T-helper 2 cell (primary cell): ENCODE data around the gene TAS2R50.

Experiments
- DNase-seq, 5 experiments: peaks; one replicate each; pipeline versions ENCODE4 v3.0.0 to v3.0.0-alpha.2; 2012 to 2022

TAS2R50 gene

DNA sequence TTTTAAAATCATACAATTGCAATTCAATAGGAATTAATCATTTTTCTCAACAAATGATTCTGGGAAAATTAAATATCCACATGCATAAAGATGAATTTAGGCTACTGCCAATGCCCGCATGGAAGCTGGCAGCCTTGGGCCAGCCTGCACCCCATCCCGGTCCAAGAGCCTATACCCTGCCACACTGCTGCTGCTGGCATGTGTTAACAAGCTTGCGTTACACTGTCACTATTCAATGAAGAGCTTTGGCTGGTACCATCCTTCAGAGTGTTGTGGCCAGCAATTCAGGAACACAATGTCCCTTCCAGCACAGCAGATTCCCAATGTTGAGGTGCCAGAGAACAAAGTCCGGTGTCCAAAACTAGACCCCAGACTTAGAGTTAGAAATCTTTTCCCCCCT, 34.1 kb downstream of the TAS2R50 start:
- no peak for DNase-seq

DNA sequence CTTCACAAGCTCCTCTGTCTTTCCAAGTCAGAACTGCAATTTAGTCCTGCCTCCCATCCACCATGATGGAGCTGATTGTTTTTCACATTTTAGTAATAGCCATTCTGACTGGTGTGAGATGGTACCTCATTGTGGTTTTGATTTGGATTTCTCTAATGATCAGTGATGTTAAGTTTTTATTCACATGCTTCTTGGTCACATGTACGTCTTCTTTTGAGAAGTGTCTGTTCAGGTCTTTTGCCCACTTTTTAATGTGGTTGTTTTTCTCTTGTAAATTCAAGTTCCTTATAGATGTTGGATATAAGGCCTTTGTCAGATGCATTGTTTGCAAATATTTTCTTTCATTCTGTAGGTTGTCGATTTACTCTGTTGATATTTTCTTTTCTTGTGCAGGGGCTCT, 43.5 kb downstream of the TAS2R50 start:
- no peak for DNase-seq

DNA sequence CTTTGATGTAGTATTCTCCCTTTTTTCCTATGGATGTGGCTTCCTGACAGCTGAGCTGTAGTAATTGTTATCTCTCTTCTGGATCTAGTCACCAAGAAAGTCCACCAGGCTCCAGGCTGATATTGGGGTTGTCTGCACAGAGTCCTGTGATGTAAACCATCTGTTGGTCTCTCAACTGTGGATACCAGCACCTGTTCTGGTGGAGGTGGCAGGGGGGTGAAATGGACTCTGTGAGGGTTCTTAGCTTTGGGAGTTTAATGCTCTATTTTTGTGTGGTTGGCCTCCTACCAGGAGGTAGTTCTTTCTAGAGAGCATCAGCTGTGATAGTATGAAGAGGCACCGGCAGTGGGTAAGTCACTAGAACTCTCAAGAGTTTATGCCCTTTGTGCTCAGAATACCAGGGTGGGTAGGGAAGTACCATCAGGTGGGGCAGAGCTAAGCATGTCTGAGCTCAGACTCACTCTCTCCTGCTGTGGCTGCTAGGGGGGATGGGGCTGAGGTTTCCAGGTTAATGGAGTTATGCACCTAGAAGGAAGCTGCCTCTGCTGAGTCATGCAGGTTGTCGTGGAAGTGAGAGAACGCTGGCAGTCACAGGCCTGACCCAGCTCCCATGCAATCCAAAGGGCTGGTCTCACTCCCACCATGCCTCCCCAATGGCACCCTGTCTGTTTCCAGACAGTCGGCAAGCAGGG, 44.6 kb downstream of the TAS2R50 start:
- DNase-seq: no peak

- DNase-seq: no peak
These were observed 45.3 kb downstream of the TAS2R50 start for GRCh38 chr12:10941369-10941768.

- DNase-seq: no peak
These were observed 46.3 kb downstream of the TAS2R50 start for GRCh38 chr12:10940389-10940788.

- no peak for DNase-seq
These were observed 47.5 kb downstream of the TAS2R50 start, which contains the start of gene TAS2R14 for GRCh38 chr12:10939163-10939562. TSS of gene TAS2R14 (minus strand) at chr12:10939263. CDS start at chr12:10939207, 56 bp downstream.

DNA sequence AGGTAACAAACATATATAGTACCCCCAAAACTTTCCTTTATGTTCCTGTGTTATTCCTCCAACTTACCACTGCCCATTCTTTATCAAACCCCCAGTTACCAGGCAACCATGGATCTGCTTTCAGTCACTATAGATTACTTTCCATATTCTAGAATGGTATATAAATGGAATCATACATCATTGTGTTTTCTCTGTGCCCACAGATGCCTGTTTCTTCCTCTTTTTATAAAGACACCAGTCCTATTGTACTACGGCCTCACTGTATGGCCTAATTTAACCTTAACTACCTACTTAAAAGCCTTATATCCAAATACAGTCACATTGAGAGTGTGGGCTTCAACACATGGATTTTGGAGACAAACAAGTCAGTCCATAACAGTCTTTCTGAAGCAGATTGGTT, 50.2 kb downstream of the TAS2R50 start:
- no peak for DNase-seq
